ENCODE data around the gene EPHB2. TPM values are rescaled to one million over a fixed set of nuclear protein-coding genes. Genes with fewer than 3 reads are reported as not detected.

EPHB2 gene
- total RNA-seq, 1 donor from 2014 or later: 60.3 TPM

- H3K27ac Mint-ChIP-seq (ENCODE audit: unreplicated experiment): peak overlapping the region; percentile 13
- no peaks in the 10 kb centered on the region for H3K27me3 Mint-ChIP-seq (ENCODE audit: low read depth)
- no peaks in the 10 kb centered on the region for H3K9me3 Mint-ChIP-seq
- no peak for DNase-seq (ENCODE audit: low read depth, low spot score)
- no peak overlapping the region for H3K4me3 Mint-ChIP-seq
- no peak for TF ChIP-seq CTCF (conservative IDR thresholded peaks at IDR 0.05)
- H3K4me1 Mint-ChIP-seq: peaks cover 68% of the 10 kb centered on the region
- H3K36me3 Mint-ChIP-seq (ENCODE audit: low read depth): no peaks in the 10 kb centered on the region
Observed at GRCh38 chr1:22789356-22789994, 78.8 kb downstream of the EPHB2 start.

- H3K4me3 Mint-ChIP-seq: no peak overlapping the region
- no peak for DNase-seq (ENCODE audit: low read depth, low spot score)
- H3K9me3 Mint-ChIP-seq: no peaks in the 10 kb centered on the region
- peak overlapping the region; percentile 62 for H3K27ac Mint-ChIP-seq (ENCODE audit: unreplicated experiment)
- no peaks in the 10 kb centered on the region for H3K36me3 Mint-ChIP-seq (ENCODE audit: low read depth)
- TF ChIP-seq CTCF (conservative IDR thresholded peaks at IDR 0.05): no peak
- peaks cover 76% of the 10 kb centered on the region for H3K4me1 Mint-ChIP-seq
- H3K27me3 Mint-ChIP-seq (ENCODE audit: low read depth): no peaks in the 10 kb centered on the region
Observed at GRCh38 chr1:22790232-22791008, 79.8 kb downstream of the EPHB2 start.

- H3K36me3 Mint-ChIP-seq (ENCODE audit: low read depth): no peaks in the 10 kb centered on the region
- H3K27ac Mint-ChIP-seq (ENCODE audit: unreplicated experiment): no peak overlapping the region
- no peak for DNase-seq (ENCODE audit: low read depth, low spot score)
- no peaks in the 10 kb centered on the region for H3K27me3 Mint-ChIP-seq (ENCODE audit: low read depth)
- no peak overlapping the region for H3K4me3 Mint-ChIP-seq
- no peaks in the 10 kb centered on the region for H3K9me3 Mint-ChIP-seq
- TF ChIP-seq CTCF (conservative IDR thresholded peaks at IDR 0.05): no peak
- H3K4me1 Mint-ChIP-seq: peaks cover 75% of the 10 kb centered on the region
Observed at GRCh38 chr1:22791831-22792347, 81.2 kb downstream of the EPHB2 start.

- no peak for TF ChIP-seq CTCF (conservative IDR thresholded peaks at IDR 0.05)
- peak overlapping the region; percentile 86 for H3K27ac Mint-ChIP-seq (ENCODE audit: unreplicated experiment)
- peaks cover 78% of the 10 kb centered on the region for H3K4me1 Mint-ChIP-seq
- H3K9me3 Mint-ChIP-seq: no peaks in the 10 kb centered on the region
- H3K4me3 Mint-ChIP-seq: no peak overlapping the region
- no peaks in the 10 kb centered on the region for H3K27me3 Mint-ChIP-seq (ENCODE audit: low read depth)
- H3K36me3 Mint-ChIP-seq (ENCODE audit: low read depth): no peaks in the 10 kb centered on the region
- DNase-seq (ENCODE audit: low read depth, low spot score): no peak
Observed at GRCh38 chr1:22792396-22793160, 81.9 kb downstream of the EPHB2 start.

- no peak for TF ChIP-seq CTCF (conservative IDR thresholded peaks at IDR 0.05)
- H3K36me3 Mint-ChIP-seq (ENCODE audit: low read depth): no peaks in the 10 kb centered on the region
- no peaks in the 10 kb centered on the region for H3K9me3 Mint-ChIP-seq
- no peak for DNase-seq (ENCODE audit: low read depth, low spot score)
- no peak overlapping the region for H3K27ac Mint-ChIP-seq (ENCODE audit: unreplicated experiment)
- H3K4me1 Mint-ChIP-seq: peaks cover 87% of the 10 kb centered on the region
- H3K4me3 Mint-ChIP-seq: no peak overlapping the region
- H3K27me3 Mint-ChIP-seq (ENCODE audit: low read depth): no peaks in the 10 kb centered on the region
Observed at GRCh38 chr1:22793647-22794046, 83.0 kb downstream of the EPHB2 start.
